Choroid plexus epithelial cell (primary cell): Measurements from ENCODE around the gene NUMA1.

Experiments
- DNase-seq: peaks from one replicate; pipeline ENCODE4 v3.0.0-alpha.2; 2010; ENCODE audit warnings: low read depth
- H3K4me3 ChIP-seq: 2 replicates; pipeline ENCODE4 v1.5.1; 2011; ENCODE audit warnings: low read depth, mild to moderate bottlenecking, control low read depth, low read length, moderate library complexity
- TF ChIP-seq, protein P1 (sequence below): conservative IDR thresholded peaks from 2 replicates; pipeline ENCODE4 v1.5.1; 2011; ENCODE audit warnings: low read depth, mild to moderate bottlenecking, control low read depth, inconsistent platforms, low read length, moderate library complexity

Gene NUMA1

GRCh38 chr11:72067266-72067665, 13.1 kb downstream of the NUMA1 start:
- TF ChIP-seq, protein P1, sequence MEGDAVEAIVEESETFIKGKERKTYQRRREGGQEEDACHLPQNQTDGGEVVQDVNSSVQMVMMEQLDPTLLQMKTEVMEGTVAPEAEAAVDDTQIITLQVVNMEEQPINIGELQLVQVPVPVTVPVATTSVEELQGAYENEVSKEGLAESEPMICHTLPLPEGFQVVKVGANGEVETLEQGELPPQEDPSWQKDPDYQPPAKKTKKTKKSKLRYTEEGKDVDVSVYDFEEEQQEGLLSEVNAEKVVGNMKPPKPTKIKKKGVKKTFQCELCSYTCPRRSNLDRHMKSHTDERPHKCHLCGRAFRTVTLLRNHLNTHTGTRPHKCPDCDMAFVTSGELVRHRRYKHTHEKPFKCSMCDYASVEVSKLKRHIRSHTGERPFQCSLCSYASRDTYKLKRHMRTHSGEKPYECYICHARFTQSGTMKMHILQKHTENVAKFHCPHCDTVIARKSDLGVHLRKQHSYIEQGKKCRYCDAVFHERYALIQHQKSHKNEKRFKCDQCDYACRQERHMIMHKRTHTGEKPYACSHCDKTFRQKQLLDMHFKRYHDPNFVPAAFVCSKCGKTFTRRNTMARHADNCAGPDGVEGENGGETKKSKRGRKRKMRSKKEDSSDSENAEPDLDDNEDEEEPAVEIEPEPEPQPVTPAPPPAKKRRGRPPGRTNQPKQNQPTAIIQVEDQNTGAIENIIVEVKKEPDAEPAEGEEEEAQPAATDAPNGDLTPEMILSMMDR = no peak
- no peak for DNase-seq
- H3K4me3 ChIP-seq = no peak overlapping the region

- DNase-seq = no peak
- TF ChIP-seq, protein P1 = no peak
- H3K4me3 ChIP-seq = no peak overlapping the region
Observed at GRCh38 chr11:72066855-72067254, 13.5 kb downstream of the NUMA1 start.

DNA sequence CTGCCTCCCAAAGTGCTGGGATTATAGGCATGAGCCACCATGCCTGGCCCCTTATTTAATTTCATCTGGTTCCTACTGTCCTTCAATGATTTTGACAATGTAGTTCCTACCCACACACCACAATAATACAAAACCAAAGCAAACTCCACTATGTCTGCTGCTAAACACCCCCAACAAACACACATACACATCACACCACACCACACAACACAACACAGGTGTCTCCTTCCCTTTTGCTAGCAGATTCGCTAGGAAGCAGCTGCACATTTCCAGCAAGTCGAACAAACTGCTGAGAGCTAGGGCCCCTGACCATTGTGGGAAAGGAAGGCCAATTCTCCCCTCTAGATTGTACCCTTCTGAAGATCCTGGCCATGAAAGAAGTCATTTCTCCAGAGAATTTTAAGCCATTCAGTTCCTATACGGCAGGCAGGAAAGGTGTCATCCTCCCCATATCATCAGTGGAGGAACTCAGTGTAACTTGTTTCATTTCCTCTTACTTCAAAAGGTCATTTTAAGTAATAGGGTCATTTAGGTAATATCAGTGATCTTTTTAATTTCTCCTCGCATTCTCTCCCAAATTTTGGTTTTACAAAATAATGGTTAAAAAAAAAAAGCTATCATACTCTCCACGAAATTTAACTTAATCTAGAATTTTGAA, 18.5 kb downstream of the NUMA1 start:
- no peak for DNase-seq
- no peak overlapping the region for H3K4me3 ChIP-seq
- TF ChIP-seq, protein P1 = no peak

DNA sequence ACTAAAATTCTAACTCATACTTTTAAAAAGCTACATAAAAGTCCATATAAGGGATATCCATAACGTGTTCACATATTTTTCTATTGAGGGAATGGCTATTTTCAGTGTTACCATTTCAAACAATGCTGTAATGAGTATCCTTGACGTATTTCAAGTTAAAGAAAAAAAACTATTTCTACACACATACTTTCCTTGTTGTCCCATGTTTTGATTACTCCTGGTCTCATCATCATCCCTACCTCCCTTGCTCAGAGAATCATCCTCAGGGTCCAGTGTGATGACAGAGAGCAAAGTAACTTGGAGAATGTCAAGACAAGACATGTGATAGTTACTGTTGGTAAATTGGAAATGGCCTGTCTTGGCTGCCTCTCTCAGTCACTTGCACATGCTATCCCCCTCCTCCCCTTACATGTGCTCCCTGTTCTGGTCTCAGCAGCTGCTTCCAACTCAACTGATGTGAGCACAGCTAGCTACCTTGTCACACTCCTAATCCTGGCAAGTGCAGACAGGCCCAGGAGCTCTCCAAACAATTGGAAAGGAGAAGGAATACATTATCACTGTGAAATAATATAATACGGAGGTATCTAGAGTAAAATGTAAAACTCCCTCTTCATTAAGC, 21.8 kb downstream of the NUMA1 start:
- DNase-seq = peak; percentile 16
- no peak overlapping the region for H3K4me3 ChIP-seq
- TF ChIP-seq, protein P1 = no peak

- TF ChIP-seq, protein P1 = no peak
- DNase-seq = no peak
- H3K4me3 ChIP-seq = no peak overlapping the region
Observed at GRCh38 chr11:72048766-72049460, 31.4 kb downstream of the NUMA1 start.

DNA sequence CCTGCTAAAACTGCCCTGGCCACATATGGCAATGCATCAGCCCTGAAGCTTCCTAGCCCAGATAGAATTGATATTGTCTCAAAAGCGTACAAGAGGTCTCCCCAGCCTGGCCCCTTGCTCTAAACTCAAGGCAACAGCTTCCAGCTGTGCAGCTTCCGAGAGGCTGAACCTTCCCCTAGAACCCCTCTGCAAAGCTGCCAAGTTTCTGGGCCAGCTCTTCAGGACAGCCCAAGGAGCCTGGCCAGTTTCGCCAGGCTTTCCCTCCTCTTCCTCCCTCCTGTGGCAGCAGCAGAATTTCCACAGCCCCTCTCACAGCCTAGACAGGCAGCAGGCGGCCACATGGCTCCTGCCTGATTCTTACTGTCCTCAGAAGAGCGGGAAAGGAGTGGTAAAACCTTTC, 34.5 kb downstream of the NUMA1 start:
- TF ChIP-seq, protein P1 = peak; percentile 4
- no peak overlapping the region for H3K4me3 ChIP-seq
- DNase-seq = peak; percentile 68
